Nephron progenitor cell (in vitro differentiated cells): Measurements from ENCODE around the gene CTDSP1.

Source experiments
- DNase-seq: peaks from one replicate; pipeline ENCODE4 v3.0.0; 2021
- H3K27ac Mint-ChIP-seq: 2 replicates; pipeline ENCODE4 v1.8.0; 2021; ENCODE audit warnings: mild to moderate bottlenecking, moderate library complexity, mixed read lengths
- H3K27me3 Mint-ChIP-seq: 2 replicates; pipeline ENCODE4 v1.8.0; 2021; ENCODE audit warnings: mild to moderate bottlenecking, low read depth, mixed read lengths; ENCODE audit not compliant: poor library complexity
- H3K36me3 Mint-ChIP-seq: 2 replicates; pipeline ENCODE4 v1.8.0; 2021; ENCODE audit warnings: low read depth, mixed read lengths
- H3K4me1 Mint-ChIP-seq: 2 replicates; pipeline ENCODE4 v1.8.0; 2021; ENCODE audit warnings: mixed read lengths
- H3K4me3 Mint-ChIP-seq: 2 replicates; pipeline ENCODE4 v1.8.0; 2021; ENCODE audit warnings: mild to moderate bottlenecking, moderate library complexity, mixed read lengths
- H3K9me3 Mint-ChIP-seq: 2 replicates; pipeline ENCODE4 v1.8.0; 2021; ENCODE audit warnings: mild to moderate bottlenecking, moderate library complexity, mixed read lengths
- TF ChIP-seq, protein P1 (sequence below): fragments of 200-600 bp; sonication (generic); IDR thresholded peaks from 2 replicates; pipeline ENCODE4 v1.5.0; 2021; ENCODE audit warnings: antibody characterized with exemption

Gene CTDSP1

DNA sequence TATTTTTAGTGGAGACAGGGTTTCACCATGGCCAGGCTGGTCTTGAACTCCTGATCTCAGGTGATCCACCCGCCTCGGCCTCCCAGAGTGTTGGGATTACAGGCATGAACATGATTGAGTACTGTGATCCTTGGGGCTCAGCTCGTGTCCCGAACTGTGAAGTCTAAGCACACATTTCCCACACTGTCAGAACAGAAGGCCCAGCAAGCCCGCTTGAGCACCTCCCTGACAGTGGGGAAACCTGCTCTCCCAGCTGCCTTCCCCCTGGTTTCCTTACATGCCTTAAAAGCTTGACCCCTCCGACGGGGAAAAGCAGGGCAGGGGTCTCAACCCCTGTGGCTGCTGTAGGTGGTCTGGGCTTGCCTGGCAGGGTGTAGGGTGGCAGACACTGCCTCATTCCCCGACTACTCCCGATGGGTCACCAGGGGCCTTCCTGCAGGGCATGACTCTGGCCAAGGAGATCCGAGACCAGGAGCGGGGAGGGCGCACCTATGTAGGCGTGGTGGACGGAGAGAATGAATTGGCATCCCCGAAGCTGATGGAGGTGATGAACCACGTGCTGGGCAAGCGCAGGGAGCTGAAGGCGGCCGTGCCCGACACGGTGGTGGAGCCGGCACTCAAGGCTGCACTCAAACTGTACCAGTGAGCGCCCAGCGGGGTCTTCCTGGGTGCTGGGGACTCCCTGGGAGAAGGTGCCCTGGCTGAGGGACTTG, 29.3 kb downstream of the CTDSP1 start:
- H3K4me3 Mint-ChIP-seq: no peak overlapping the region
- no peak overlapping the region for H3K27ac Mint-ChIP-seq
- no peaks in the 10 kb centered on the region for H3K9me3 Mint-ChIP-seq
- DNase-seq: no peak
- no peaks in the 10 kb centered on the region for H3K36me3 Mint-ChIP-seq
- H3K4me1 Mint-ChIP-seq: no peaks in the 10 kb centered on the region
- H3K27me3 Mint-ChIP-seq: peaks cover 40% of the 10 kb centered on the region
- TF ChIP-seq, protein P1, sequence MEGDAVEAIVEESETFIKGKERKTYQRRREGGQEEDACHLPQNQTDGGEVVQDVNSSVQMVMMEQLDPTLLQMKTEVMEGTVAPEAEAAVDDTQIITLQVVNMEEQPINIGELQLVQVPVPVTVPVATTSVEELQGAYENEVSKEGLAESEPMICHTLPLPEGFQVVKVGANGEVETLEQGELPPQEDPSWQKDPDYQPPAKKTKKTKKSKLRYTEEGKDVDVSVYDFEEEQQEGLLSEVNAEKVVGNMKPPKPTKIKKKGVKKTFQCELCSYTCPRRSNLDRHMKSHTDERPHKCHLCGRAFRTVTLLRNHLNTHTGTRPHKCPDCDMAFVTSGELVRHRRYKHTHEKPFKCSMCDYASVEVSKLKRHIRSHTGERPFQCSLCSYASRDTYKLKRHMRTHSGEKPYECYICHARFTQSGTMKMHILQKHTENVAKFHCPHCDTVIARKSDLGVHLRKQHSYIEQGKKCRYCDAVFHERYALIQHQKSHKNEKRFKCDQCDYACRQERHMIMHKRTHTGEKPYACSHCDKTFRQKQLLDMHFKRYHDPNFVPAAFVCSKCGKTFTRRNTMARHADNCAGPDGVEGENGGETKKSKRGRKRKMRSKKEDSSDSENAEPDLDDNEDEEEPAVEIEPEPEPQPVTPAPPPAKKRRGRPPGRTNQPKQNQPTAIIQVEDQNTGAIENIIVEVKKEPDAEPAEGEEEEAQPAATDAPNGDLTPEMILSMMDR: no peak

DNA sequence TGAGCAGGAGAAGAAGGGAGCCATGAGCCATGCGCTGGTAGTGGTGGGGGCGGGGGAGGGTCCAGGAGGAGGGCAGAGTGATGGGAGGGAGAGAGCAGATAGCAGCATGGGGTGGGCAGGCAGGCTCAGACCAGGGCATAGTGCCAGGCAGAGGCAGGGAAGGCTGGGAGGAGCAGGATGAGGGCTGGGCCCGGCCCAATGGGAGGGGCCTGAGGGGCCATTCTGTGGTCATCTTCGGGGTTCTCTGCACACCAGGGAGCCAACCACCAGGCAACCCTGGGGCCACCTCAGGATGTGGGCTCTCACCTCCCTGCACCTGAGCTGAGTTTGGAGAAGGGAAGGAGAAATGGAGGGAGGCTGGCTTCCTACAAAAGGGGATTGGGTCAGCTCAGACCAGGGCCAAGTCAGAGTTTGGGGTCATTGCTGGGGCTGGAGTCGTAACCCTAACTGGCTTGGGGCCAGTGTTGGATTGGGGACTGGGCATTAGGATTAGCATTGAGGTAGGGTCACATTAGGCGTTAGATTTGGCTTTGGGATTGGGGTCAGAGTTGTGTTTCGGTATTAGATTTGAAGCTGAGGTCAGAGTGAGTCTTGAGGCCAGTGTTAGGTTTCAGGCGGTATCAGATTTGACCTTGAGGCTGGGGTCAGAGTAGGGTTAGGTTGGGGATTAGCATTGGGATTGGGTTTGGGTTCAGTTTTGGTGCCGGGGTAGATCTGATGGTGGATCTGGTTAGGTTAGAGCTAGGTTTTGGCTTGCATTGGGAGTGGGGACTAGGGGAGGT, 30.4 kb downstream of the CTDSP1 start:
- Mint-ChIP-seq H3K27me3 (peaks cover 42% of the 10 kb centered on the region), H3K9me3 (no peaks in the 10 kb centered on the region), H3K36me3 (no peaks in the 10 kb centered on the region), H3K27ac (no peak overlapping the region), H3K4me1 (peaks cover 5% of the 10 kb centered on the region), H3K4me3 (no peak overlapping the region)
- TF ChIP-seq, protein P1: no peak
- no peak for DNase-seq

DNA sequence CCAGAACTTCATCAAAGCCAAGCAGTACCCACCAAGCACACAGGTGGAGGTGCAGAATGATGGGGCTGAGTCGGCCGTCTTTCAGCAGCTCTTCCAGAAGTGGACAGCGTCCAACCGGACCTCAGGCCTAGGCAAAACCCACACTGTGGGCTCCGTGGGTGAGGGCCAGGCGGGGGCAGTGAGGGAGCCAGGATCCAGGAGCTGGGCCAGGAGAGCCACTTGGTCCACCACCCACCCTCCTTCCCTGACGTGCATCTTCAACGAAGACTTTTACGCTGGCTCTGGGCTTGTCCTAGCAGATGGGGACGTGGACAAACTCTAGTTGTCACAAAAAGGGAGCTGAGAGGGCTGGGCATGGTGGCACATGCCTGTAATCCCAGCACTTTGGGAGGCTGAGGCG, 31.1 kb downstream of the CTDSP1 start:
- Mint-ChIP-seq H3K4me1 (peaks cover 5% of the 10 kb centered on the region), H3K27me3 (peaks cover 38% of the 10 kb centered on the region), H3K4me3 (no peak overlapping the region), H3K9me3 (no peaks in the 10 kb centered on the region), H3K36me3 (no peaks in the 10 kb centered on the region), H3K27ac (no peak overlapping the region)
- TF ChIP-seq, protein P1: no peak
- DNase-seq: no peak

DNA sequence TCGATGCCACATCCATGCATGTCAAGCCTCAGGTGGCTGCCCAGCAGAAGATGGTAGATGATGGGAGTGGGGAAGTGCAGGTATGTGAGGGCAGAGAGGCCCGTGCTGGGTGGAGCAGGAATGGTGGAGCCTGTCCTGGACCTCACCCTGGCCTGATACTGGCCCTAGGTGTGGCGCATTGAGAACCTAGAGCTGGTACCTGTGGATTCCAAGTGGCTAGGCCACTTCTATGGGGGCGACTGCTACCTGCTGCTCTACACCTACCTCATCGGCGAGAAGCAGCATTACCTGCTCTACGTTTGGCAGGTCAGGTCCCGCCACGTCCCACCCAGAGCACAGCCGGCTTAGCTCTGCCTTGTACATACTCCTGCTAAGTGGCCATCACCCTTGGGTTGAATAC, 32.2 kb downstream of the CTDSP1 start:
- H3K4me3 Mint-ChIP-seq: no peak overlapping the region

DNA sequence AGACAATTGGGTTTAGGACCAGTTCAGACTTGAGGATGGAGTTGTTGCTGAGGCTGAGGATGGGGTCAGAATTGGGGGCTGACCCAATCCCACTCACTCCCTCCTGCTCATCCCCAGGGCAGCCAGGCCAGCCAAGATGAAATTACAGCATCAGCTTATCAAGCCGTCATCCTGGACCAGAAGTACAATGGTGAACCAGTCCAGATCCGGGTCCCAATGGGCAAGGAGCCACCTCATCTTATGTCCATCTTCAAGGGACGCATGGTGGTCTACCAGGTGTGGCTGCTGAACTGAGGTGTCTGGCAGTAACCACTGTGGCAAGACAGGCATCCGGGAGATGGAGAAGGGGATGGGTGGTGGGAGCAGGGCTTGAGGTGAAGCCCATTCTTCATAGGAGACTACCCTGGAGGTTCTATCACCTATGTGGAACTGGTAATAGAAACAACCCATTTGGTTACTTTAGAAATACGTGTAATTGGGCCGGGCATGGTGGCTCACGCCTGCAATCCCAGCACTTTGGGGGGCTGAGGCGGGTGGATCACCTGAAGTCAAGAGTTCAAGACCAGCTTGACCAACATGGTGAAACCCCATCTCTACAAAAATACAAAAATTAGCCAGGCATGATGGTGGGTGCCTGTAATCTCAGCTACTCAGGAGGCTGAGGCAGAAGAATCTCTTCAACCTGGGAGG, 33.2 kb downstream of the CTDSP1 start:
- peaks cover 5% of the 10 kb centered on the region for H3K4me1 Mint-ChIP-seq
- no peak overlapping the region for H3K27ac Mint-ChIP-seq
- TF ChIP-seq, protein P1: no peak
- peaks cover 31% of the 10 kb centered on the region for H3K27me3 Mint-ChIP-seq
- H3K9me3 Mint-ChIP-seq: no peaks in the 10 kb centered on the region
- H3K36me3 Mint-ChIP-seq: no peaks in the 10 kb centered on the region
- no peak for DNase-seq
- H3K4me3 Mint-ChIP-seq: no peak overlapping the region

More for the DNA sequence above, 32.2 kb downstream of the CTDSP1 start:
- TF ChIP-seq, protein P1: no peak
- no peak for DNase-seq
- Mint-ChIP-seq H3K4me1 (peaks cover 5% of the 10 kb centered on the region), H3K27ac (no peak overlapping the region), H3K36me3 (no peaks in the 10 kb centered on the region), H3K9me3 (no peaks in the 10 kb centered on the region), H3K27me3 (peaks cover 32% of the 10 kb centered on the region)
